PC-3 (cell line): ENCODE measurements around the gene CACTIN. TPM values are rescaled to one million over a fixed set of nuclear protein-coding genes. Genes with fewer than 3 reads are reported as not detected.

ENCODE experiments used
- ATAC-seq: fragments of 200-7000 bp; cut with Tn5 transposase; 2 replicates; pipeline ENCODE4 v1.9.1; 2020; ENCODE audit warnings: mild to moderate bottlenecking, moderate library complexity
- BruUV-seq: library from RNA; stranded (reverse); fragments of 400-500 nt; replicated peaks from 2 replicates; lab custom pipeline; 2021; lab: Mats Ljungman, UMichigan
- CTCF ChIA-PET: fragments of 300-600 bp; sonication (Branson Sonifier 250); formaldehyde crosslinking; loops from one replicate; lab custom pipeline; 2022; ENCODE audit warnings: antibody characterized with exemption; lab: Charles Lee
- POLR2A ChIA-PET: fragments of 300-600 bp; sonication (Branson Sonifier 250); formaldehyde crosslinking; loops from one replicate; lab custom pipeline; 2022; ENCODE audit warnings: antibody characterized with exemption; ENCODE audit not compliant: unreplicated experiment; lab: Charles Lee
- DNase-seq: peaks from one replicate; pipeline ENCODE4 v3.0.0-alpha.2; 2015
- H2AFZ ChIP-seq: fragments of 300-600 bp; sonication (generic); 2 replicates; pipeline ENCODE4 v1.6.0; 2016; ENCODE audit warnings: antibody characterized with exemption, low read length
- H3F3A ChIP-seq: fragments of 300-600 bp; sonication (generic); one replicate; pipeline ENCODE4 v1.6.0; 2017; ENCODE audit warnings: antibody characterized with exemption, low read length, control low read depth, mild to moderate bottlenecking; ENCODE audit not compliant: unreplicated experiment
- H3K27ac ChIP-seq: fragments of 300-600 bp; sonication (generic); 2 replicates; pipeline ENCODE4 v1.5.1; 2016; ENCODE audit warnings: mild to moderate bottlenecking, low read length
- H3K27me3 ChIP-seq: fragments of 300-600 bp; sonication (generic); 2 replicates; pipeline ENCODE4 v1.6.1; 2016; ENCODE audit warnings: low read length, mixed read lengths
- H3K36me3 ChIP-seq: fragments of 300-600 bp; sonication (generic); 2 replicates; pipeline ENCODE4 v1.6.1; 2016; ENCODE audit warnings: low read depth, mixed run types, low read length, mixed read lengths
- H3K4me1 ChIP-seq: fragments of 300-600 bp; sonication (generic); 2 replicates; pipeline ENCODE4 v1.5.1; 2016; ENCODE audit warnings: low read length; ENCODE audit not compliant: insufficient read depth
- H3K4me2 ChIP-seq: fragments of 300-600 bp; sonication (generic); 2 replicates; pipeline ENCODE4 v1.6.0; 2016; ENCODE audit warnings: low read length
- H3K4me3 ChIP-seq: fragments of 300-600 bp; sonication (generic); 2 replicates; pipeline ENCODE4 v1.5.1; 2016; ENCODE audit warnings: mild to moderate bottlenecking, low read length, mixed read lengths
- H3K79me2 ChIP-seq: fragments of 300-600 bp; sonication (generic); 2 replicates; pipeline ENCODE4 v1.6.1; 2017; ENCODE audit warnings: low read length, mixed read lengths
- H3K9ac ChIP-seq: fragments of 300-600 bp; sonication (generic); 2 replicates; pipeline ENCODE4 v1.6.0; 2016; ENCODE audit warnings: mild to moderate bottlenecking, low read length
- H3K9me2 ChIP-seq: fragments of 300-600 bp; sonication (generic); replicated peaks from 2 replicates; pipeline ENCODE4 v1.6.1; 2016; ENCODE audit warnings: mixed run types, low read length, mixed read lengths
- H3K9me3 ChIP-seq: fragments of 300-600 bp; sonication (generic); 2 replicates; pipeline ENCODE4 v1.6.1; 2016; ENCODE audit warnings: low read length, mixed read lengths
- H4K20me1 ChIP-seq: fragments of 300-600 bp; sonication (generic); 2 replicates; pipeline ENCODE4 v1.6.1; 2016; ENCODE audit warnings: low read length, mixed read lengths
- EZH2 ChIP-seq: fragments of 300-600 bp; sonication (generic); IDR thresholded peaks from one replicate; pipeline ENCODE4 v1.6.1; 2017; ENCODE audit warnings: antibody characterized with exemption, mild to moderate bottlenecking, low read length; ENCODE audit not compliant: unreplicated experiment
- EZH2phosphoT487 ChIP-seq: fragments of 300-600 bp; sonication (generic); IDR thresholded peaks from 2 replicates; pipeline ENCODE4 v1.6.1; 2018; ENCODE audit warnings: mild to moderate bottlenecking, antibody characterized with exemption, low read length, borderline replicate concordance
- intact Hi-C: fragments of 100-400 bp; cut with micrococcal nuclease; formaldehyde crosslinking; loops from 2 replicates; pipeline ENCODE4 v1.9.0; 2023
- total RNA-seq: library from RNA; depleted of rRNA; stranded (reverse); fragments of >200 nt; gene quantifications from 2 replicates; pipeline ENCODE4 v1.2.3, GENCODE V29; 2014
- TF ChIP-seq, protein P1 (sequence below): fragments of 300-600 bp; sonication (generic); conservative IDR thresholded peaks from 2 replicates; pipeline ENCODE4 v1.5.1; 2017; ENCODE audit warnings: antibody characterized with exemption, low read depth, mild to moderate bottlenecking, low read length

The CACTIN gene
- total RNA-seq, 1 experiment from 2014 or later, result 47.8 TPM

DNA sequence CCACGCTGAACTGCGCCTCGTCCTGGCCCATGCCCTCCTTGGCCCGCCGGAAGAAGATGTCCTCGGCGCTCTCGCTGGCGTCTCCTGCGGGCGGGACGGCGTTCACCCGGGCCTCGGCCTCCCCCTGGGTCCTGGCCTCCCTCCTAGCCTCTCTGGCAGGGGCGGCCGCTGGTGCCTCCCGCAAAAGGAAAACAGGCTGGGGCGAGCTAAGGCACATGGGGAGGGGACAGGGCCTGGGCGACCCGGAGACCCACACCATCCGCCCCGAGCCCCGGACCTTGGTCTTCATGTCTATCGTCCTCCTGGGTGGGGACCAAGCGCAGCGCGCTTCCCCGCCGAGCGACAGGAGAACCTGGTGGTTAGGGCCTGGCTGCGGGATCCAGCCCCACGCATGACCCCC is 14.3 kb downstream of the CACTIN start:
- TF ChIP-seq EZH2phosphoT487 (no peak), EZH2 (no peak)
- TF ChIP-seq, protein P1, sequence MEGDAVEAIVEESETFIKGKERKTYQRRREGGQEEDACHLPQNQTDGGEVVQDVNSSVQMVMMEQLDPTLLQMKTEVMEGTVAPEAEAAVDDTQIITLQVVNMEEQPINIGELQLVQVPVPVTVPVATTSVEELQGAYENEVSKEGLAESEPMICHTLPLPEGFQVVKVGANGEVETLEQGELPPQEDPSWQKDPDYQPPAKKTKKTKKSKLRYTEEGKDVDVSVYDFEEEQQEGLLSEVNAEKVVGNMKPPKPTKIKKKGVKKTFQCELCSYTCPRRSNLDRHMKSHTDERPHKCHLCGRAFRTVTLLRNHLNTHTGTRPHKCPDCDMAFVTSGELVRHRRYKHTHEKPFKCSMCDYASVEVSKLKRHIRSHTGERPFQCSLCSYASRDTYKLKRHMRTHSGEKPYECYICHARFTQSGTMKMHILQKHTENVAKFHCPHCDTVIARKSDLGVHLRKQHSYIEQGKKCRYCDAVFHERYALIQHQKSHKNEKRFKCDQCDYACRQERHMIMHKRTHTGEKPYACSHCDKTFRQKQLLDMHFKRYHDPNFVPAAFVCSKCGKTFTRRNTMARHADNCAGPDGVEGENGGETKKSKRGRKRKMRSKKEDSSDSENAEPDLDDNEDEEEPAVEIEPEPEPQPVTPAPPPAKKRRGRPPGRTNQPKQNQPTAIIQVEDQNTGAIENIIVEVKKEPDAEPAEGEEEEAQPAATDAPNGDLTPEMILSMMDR, result no peak
- no peak for ATAC-seq
- BruUV-seq, result no TSS peak
- Histone ChIP-seq H3K4me2 (no peak overlapping the region), H3K9ac (no peak overlapping the region), H3K4me3 (no peak overlapping the region), H3F3A (no peaks in the 10 kb centered on the region), H3K9me3 (no peaks in the 10 kb centered on the region), H3K4me1 (peaks cover 8% of the 10 kb centered on the region; the same call in 1 of the 2 replicates), H3K27me3 (no peaks in the 10 kb centered on the region), H3K36me3 (no peaks in the 10 kb centered on the region), H3K79me2 (no peaks in the 10 kb centered on the region), H3K9me2 (no peaks in the 10 kb centered on the region), H2AFZ (no peak overlapping the region), H3K27ac (no peak overlapping the region), H4K20me1 (no peaks in the 10 kb centered on the region)
- intact Hi-C loops, result no loop called here
- POLR2A ChIA-PET, result no interaction called here
- CTCF ChIA-PET, result no interaction called here
- DNase-seq, result no peak

DNA sequence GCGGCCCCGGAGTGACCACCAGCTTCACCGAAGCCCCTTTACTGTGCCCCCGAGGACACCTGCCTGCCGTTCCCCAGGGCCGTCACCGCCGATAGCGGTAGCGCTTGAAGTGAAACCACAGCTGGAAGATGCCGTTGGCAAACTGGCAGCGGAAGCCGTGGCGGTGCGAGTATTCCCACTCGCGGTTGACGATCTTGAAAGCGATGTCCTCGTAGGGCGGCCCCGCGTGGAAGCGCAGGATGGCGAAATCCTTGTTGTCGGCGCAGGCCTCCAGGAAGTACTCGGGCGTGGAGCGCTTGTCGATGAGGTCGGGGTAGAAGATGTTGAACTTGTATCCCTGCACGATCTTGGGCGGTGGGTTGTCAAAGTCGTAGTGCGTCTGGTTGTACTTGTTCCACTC is 14.7 kb downstream of the CACTIN start:
- Histone ChIP-seq H3K9me3 (no peaks in the 10 kb centered on the region), H3K4me1 (peaks cover 11% of the 10 kb centered on the region; the same call in 1 of the 2 replicates), H3K9ac (no peak overlapping the region), H2AFZ (no peak overlapping the region), H3K4me3 (no peak overlapping the region), H3K27me3 (no peaks in the 10 kb centered on the region), H3K4me2 (no peak overlapping the region), H4K20me1 (no peaks in the 10 kb centered on the region), H3K79me2 (no peaks in the 10 kb centered on the region), H3F3A (no peaks in the 10 kb centered on the region), H3K27ac (no peak overlapping the region), H3K36me3 (no peaks in the 10 kb centered on the region), H3K9me2 (no peaks in the 10 kb centered on the region)
- intact Hi-C loops, result no loop called here
- ChIA-PET POLR2A (no interaction called here), CTCF (no interaction called here)
- DNase-seq, result no peak
- ATAC-seq, result no peak
- no peak for TF ChIP-seq EZH2phosphoT487
- TF ChIP-seq, protein P1, result no peak
- no peak for TF ChIP-seq EZH2
- no TSS peak for BruUV-seq

DNA sequence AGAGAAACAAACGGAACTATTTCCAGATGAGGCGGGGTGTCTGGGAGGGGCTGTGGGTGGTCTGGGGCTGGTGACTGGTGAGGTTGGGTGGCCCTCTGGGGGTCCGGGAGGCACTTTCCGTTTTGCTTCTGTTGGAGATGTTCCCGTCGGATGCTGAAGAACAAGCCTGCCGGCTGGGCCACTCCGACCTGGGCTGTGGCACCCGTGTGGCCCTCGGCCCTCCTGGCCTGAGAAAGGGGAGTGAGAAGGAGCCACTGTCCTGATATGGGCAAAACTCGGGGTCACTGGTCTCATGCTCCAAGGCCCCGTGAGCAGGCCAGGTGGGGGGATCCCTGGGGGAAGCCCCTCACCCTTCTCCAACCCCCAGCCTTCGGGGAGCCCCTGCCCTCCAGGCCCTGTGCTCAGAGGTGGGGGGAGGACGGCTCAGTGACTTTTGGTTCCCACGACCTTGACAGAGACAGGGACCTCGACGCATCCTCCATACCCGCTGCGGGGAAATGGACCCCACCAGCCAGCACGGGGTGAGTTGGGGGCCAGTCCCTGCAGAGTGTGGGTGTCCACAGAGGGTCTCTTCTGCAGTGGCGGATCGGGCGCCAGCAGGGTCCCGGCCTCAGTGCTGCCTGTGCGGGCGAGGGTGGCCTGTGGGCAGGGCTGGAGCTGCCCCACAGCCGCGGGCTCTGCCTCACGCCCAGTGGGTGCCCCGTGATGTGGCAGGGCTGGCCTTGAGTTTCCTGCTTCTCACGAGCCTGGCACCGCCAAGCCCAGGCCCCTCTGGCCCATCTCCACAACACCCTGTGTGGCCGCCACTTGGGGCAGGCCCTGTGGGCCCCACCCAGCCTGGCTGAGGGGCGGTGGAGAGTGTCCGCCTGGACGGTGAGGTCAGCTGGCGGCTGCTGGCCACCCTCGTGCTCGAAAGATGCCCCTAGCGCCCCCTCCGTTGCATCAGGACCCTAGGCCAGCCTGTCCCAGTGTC is 15.6 kb downstream of the CACTIN start:
- ATAC-seq, result no peak
- no peak overlapping the region for H3K27ac ChIP-seq
- intact Hi-C loops, result no loop called here
- H3F3A ChIP-seq, result no peaks in the 10 kb centered on the region
- DNase-seq, result no peak
- H3K9me2 ChIP-seq, result no peaks in the 10 kb centered on the region
- H3K4me3 ChIP-seq, result no peak overlapping the region
- ChIA-PET CTCF (no interaction called here), POLR2A (no interaction called here)
- TF ChIP-seq EZH2, result no peak
- TF ChIP-seq, protein P1, result no peak
- TF ChIP-seq EZH2phosphoT487, result no peak
- no peaks in the 10 kb centered on the region for H3K79me2 ChIP-seq
- peaks cover 11% of the 10 kb centered on the region; the same call in 1 of the 2 replicates for H3K4me1 ChIP-seq
- H3K9ac ChIP-seq, result no peak overlapping the region
- H3K36me3 ChIP-seq, result no peaks in the 10 kb centered on the region
- H4K20me1 ChIP-seq, result no peaks in the 10 kb centered on the region
- H2AFZ ChIP-seq, result no peak overlapping the region
- no TSS peak for BruUV-seq
- H3K9me3 ChIP-seq, result no peaks in the 10 kb centered on the region
- no peaks in the 10 kb centered on the region for H3K27me3 ChIP-seq
- no peak overlapping the region for H3K4me2 ChIP-seq
